Measurements from ENCODE around the gene ACP3.
"Not testable (repeated sequence)": the region's sequence is repeated elsewhere in the genome, so short reads cannot be mapped to it uniquely, and the experiment has no call there.

ACP3 gene

DNA sequence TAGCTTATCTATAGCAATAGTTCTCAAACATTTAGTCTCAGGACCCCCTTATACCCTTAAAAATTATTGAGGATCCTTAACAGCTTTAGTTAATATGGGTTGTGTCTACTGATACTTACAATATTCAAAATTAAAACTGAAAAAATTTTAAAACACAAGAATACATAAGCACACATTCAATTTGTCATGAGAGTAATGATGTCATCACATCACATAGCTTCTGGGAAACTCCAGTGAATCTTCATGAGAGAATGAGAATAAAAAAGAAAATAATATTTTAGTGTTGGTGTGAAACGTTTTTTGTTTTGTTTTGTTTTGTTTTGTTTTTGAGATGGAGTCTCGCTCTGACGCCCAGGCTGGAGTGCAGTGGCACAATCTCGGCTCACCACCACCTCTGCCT, 25.2 kb upstream of the ACP3 start:
- no peak overlapping the region for H3K4me3 ChIP-seq (ENCODE audit: low read depth, low read length)
- no peak for DNase-seq (ENCODE audit: low read depth)
- TF ChIP-seq CTCF (conservative IDR thresholded peaks at IDR 0.05; ENCODE audit: low read depth, low read length): no peak

DNA sequence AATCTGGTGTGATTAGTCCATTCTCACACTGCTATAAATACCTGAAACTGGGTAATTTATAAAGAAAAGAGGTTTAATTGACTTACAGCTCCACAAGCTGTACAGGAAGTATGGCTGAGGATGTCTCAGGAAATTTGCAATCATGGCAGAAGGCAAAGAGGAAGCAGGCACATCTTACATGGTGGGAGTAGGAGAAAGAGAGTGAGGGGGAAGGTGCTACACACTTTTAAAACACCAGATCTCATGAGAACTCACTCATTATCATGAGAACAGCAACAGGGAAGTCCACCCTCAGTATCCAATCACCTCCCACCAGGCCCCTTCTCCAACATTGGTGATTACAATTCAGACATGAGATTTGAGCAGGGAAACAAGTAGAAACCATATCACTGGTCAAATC, 24.0 kb upstream of the ACP3 start:
- no peak for DNase-seq (ENCODE audit: low read depth)
- no peak for TF ChIP-seq CTCF (conservative IDR thresholded peaks at IDR 0.05; ENCODE audit: low read depth, low read length)
- H3K4me3 ChIP-seq (ENCODE audit: low read depth, low read length): no peak overlapping the region

DNA sequence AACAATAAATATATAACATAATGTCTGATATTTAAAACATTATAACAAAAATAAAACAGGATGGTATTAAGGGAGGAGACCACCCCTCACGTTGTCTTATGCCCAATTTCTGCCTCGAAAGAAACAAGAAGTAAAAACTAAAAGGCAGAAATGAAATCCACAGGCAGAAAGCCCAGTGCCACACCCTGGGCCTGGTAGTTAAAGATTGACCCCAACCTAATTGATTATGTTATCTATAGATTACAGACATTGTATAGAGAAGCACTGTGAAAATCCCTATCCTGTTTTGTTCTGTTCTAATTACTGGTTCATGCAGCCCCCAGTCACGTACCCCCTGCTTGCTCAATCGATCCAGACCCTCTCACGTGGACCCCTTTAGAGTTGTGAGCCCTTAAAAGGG, 22.3 kb upstream of the ACP3 start:
- DNase-seq (ENCODE audit: low read depth): no peak
- TF ChIP-seq CTCF (conservative IDR thresholded peaks at IDR 0.05; ENCODE audit: low read depth, low read length): no peak
- no peak overlapping the region for H3K4me3 ChIP-seq (ENCODE audit: low read depth, low read length)

DNA sequence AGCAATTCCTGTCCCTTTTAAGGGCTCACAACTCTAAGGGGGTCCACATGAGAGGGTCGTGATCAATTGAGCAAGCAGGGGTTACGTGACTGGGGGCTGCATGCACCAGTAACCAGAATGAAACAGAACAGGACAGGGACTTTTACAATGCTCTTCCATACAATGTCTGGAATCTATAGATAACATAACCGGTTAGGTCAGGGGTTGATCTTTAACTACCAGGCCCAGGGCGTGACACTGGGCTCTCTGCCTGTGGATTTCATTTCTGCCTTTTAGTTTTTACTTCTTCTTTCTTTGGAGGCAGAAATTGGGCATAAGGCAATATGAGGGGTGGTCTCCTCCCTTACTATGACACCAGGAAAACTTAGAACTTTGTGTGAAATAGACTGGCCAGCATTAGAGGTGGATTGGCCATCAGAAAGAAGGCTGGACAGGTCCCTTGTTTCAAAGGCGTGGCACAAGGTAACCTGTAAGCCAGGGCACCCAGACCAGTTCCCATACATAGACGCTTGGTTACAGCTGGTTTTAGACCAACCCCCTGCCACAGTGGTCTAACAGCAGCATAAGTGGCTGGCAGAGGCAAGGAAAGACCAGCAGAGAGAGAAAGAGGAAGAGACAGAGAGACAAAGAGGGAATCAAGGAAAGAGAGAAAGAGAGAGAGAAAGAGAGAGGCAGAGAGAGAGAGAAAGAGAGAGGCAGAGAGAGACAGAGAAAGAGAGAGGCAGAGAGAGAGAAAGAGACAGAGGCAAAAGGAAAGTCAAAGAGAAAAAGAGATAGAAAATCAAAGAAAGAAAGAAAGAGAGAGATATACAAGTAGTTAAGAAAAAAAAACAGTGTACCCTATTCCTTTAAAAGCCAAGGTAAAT, 13.6 kb upstream of the ACP3 start:
- not testable (repeated sequence) for DNase-seq (ENCODE audit: low read depth); H3K4me3 ChIP-seq (ENCODE audit: low read depth, low read length)

DNA sequence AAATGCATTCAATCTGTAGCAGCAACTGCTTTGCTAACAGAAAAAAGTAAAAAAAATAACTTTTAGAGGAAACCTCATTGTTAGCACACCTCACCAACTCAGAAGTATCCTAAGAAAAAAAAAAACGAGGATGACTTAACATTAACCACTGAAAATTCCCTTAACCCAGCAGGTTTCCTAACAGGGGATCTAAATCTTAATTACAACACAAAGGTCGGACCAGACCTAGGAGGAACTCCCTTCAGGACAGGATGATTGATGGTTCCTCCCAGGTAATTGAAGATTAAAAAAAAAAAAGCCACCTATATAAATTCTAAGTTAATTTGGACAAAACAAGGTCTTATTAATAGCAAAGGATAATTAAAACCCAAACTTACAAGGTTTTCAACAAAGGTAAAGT, 12.9 kb upstream of the ACP3 start:
- DNase-seq (ENCODE audit: low read depth); H3K4me3 ChIP-seq (ENCODE audit: low read depth, low read length): not testable (repeated sequence)

GRCh38 chr3:132310057-132310456, 7.2 kb upstream of the ACP3 start:
- not testable (repeated sequence) for DNase-seq (ENCODE audit: low read depth); H3K4me3 ChIP-seq (ENCODE audit: low read depth, low read length)

- DNase-seq (ENCODE audit: low read depth): no peak
- H3K4me3 ChIP-seq (ENCODE audit: low read depth, low read length): no peak overlapping the region
- no peak for TF ChIP-seq CTCF (conservative IDR thresholded peaks at IDR 0.05; ENCODE audit: low read depth, low read length)
Observed at GRCh38 chr3:132311316-132311715, 5.9 kb upstream of the ACP3 start.

GRCh38 chr3:132311841-132312240, 5.4 kb upstream of the ACP3 start:
- no peak overlapping the region for H3K4me3 ChIP-seq (ENCODE audit: low read depth, low read length)
- TF ChIP-seq CTCF (conservative IDR thresholded peaks at IDR 0.05; ENCODE audit: low read depth, low read length): no peak
- DNase-seq (ENCODE audit: low read depth): peak; percentile 55

All from choroid plexus epithelial cell (primary cell).